ENCODE measurements around the gene C19orf33.

The C19orf33 gene

GRCh38 chr19:38280030-38280921 is 23.8 kb upstream of the C19orf33 start:
- DNase-seq (ENCODE audit: low read depth in 2 of 2) = no peak

- no peak for DNase-seq (ENCODE audit: low read depth in 2 of 2)
Measured at GRCh38 chr19:38281811-38282566, 22.1 kb upstream of the C19orf33 start.

GRCh38 chr19:38283271-38283670 is 20.8 kb upstream of the C19orf33 start:
- DNase-seq (ENCODE audit: low read depth in 2 of 2) = no peak

GRCh38 chr19:38284422-38284821 is 19.6 kb upstream of the C19orf33 start:
- no peak for DNase-seq (ENCODE audit: low read depth in 2 of 2)

GRCh38 chr19:38285567-38285966 is 18.5 kb upstream of the C19orf33 start:
- DNase-seq (ENCODE audit: low read depth in 2 of 2) = no peak

- no peak for DNase-seq (ENCODE audit: low read depth in 2 of 2)
Measured at GRCh38 chr19:38287604-38288003, 16.4 kb upstream of the C19orf33 start.

GRCh38 chr19:38288123-38288855 is 15.8 kb upstream of the C19orf33 start:
- DNase-seq (ENCODE audit: low read depth in 2 of 2) = no peak

- no peak for DNase-seq (ENCODE audit: low read depth in 2 of 2)
Measured at GRCh38 chr19:38289955-38290354, 14.1 kb upstream of the C19orf33 start.

- DNase-seq (ENCODE audit: low read depth in 2 of 2) = no peak
Measured at GRCh38 chr19:38290631-38291147, 13.4 kb upstream of the C19orf33 start.

- no peak for DNase-seq (ENCODE audit: low read depth in 2 of 2)
Measured at GRCh38 chr19:38291855-38292254, 12.2 kb upstream of the C19orf33 start.

GRCh38 chr19:38293281-38293680 is 10.8 kb upstream of the C19orf33 start:
- DNase-seq (ENCODE audit: low read depth in 2 of 2) = no peak

- no peak for DNase-seq (ENCODE audit: low read depth in 2 of 2)
Measured at GRCh38 chr19:38294090-38294489, 10.0 kb upstream of the C19orf33 start.

- DNase-seq (ENCODE audit: low read depth in 2 of 2) = no peak
Measured at GRCh38 chr19:38298821-38299680, 5.0 kb upstream of the C19orf33 start.

GRCh38 chr19:38304352-38304865 is 358 bp downstream of the C19orf33 start:
- no peak for DNase-seq (ENCODE audit: low read depth in 2 of 2)

GRCh38 chr19:38304866-38305429 is 897 bp downstream of the C19orf33 start:
- DNase-seq (ENCODE audit: low read depth in 2 of 2) = no peak

GRCh38 chr19:38306236-38306635 is 2.2 kb downstream of the C19orf33 start:
- DNase-seq (ENCODE audit: low read depth in 2 of 2) = no peak

- no peak for DNase-seq (ENCODE audit: low read depth in 2 of 2)
Measured at GRCh38 chr19:38307076-38307475, 3.0 kb downstream of the C19orf33 start.

GRCh38 chr19:38307597-38307996 is 3.5 kb downstream of the C19orf33 start:
- DNase-seq (ENCODE audit: low read depth in 2 of 2) = no peak

GRCh38 chr19:38308006-38308766 is 4.1 kb downstream of the C19orf33 start:
- DNase-seq (ENCODE audit: low read depth in 2 of 2) = no peak

All from stimulated activated CD8-positive, alpha-beta memory T cell treated with anti-CD3 and anti-CD28 coated beads, Interleukin-7, amount 100 ng/mL, for 4 hours (primary cell).